PFSK-1 (cell line): ENCODE measurements around the gene NOTUM.

Source experiments
- FOXP2 ChIP-seq: optimal IDR thresholded peaks from 2 replicates; pipeline ENCODE3; 2011; ENCODE audit warnings: borderline replicate concordance, control low read depth, inconsistent platforms; ENCODE audit not compliant: insufficient read depth; ENCODE audit errors: extremely low read length, extremely low read depth
- POLR2AphosphoS5 ChIP-seq: IDR thresholded peaks from 2 replicates; pipeline ENCODE4 v1.6.1; 2012; ENCODE audit warnings: low read depth, mild to moderate bottlenecking, control low read depth, low read length, moderate library complexity
- REST ChIP-seq, 2 experiments: IDR thresholded peaks; 2 replicates each; pipeline versions ENCODE4 v1.6.1 to v1.8.0; 2011 to 2012; ENCODE audit warnings: low read depth in 2 of 2, low read length in 2 of 2, control low read depth in 1 of 2, inconsistent platforms in 1 of 2, mild to moderate bottlenecking in 1 of 2, moderate library complexity in 1 of 2; ENCODE audit not compliant: insufficient read depth in 1 of 2
- SIN3A ChIP-seq: IDR thresholded peaks from 2 replicates; pipeline ENCODE4 v1.6.1; 2012; ENCODE audit warnings: mild to moderate bottlenecking, low read length, moderate library complexity, borderline replicate concordance; ENCODE audit not compliant: insufficient read depth
- TAF1 ChIP-seq: IDR thresholded peaks from 2 replicates; pipeline ENCODE4 v1.6.1; 2012; ENCODE audit warnings: low read length, control low read depth, borderline replicate concordance; ENCODE audit not compliant: insufficient read depth

NOTUM gene

GRCh38 chr17:81948635-81949378, 12.2 kb downstream of the NOTUM start:
- TF ChIP-seq POLR2AphosphoS5 (no peak), REST (IDR thresholded peaks at IDR 0.05; ENCODE audit: insufficient read depth in 1 of 2, low read depth in 2 of 2, low read length in 2 of 2) (no peak), FOXP2 (no peak), TAF1 (no peak), SIN3A (no peak)

DNA sequence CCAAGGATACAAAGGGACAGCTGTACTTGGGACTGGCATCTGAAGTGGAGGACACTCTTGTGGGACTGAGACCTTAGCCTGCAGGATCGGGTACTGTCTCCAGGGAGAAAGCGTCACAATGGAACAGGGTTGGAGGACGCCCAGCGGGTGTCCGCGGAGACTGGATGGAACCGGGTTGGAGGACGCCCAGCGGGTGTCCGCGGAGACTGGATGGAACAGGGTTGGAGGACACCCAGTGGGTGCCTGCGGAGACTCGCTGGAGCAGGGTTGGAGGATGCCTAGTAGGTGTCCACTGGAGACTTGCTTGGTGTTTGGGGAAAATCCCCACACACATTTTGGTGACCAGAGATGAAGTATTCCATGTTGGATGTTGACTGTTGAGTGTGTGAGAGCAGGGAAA, 13.8 kb downstream of the NOTUM start, which contains the start of gene MYADML2:
TSS of gene MYADML2 (minus strand) at position 45 of the 400 bp plus-strand sequence. CDS start 5,492 bp downstream, outside the sequence.
- TF ChIP-seq FOXP2 (no peak), TAF1 (no peak), SIN3A (no peak), REST (IDR thresholded peaks at IDR 0.05; ENCODE audit: insufficient read depth in 1 of 2, low read depth in 2 of 2, low read length in 2 of 2) (no peak), POLR2AphosphoS5 (no peak)

DNA sequence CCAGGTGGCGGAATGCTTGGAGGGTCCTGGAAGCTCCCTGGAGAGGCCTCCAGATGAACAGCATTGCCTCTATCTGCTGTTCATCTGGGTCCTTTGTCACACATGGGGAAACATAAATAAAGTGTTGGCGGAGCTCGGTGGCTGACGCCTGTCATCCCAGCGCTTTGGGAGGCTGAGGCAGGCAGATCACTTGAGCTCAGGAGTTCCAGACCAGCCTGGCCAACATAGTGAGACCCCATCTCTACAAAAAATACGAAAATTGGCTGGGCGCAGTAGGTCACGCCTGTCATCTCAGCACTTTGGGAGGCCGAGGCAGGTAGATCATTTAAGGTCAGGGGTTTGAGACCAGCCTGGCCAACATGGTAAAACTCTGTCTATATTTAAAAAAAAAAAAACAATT, 16.1 kb downstream of the NOTUM start:
- no peak for TF ChIP-seq FOXP2
- no peak for TF ChIP-seq TAF1
- no peak for TF ChIP-seq SIN3A
- TF ChIP-seq REST (IDR thresholded peaks at IDR 0.05; ENCODE audit: insufficient read depth in 1 of 2, low read depth in 2 of 2, low read length in 2 of 2) = no peak
- no peak for TF ChIP-seq POLR2AphosphoS5

- TF ChIP-seq REST (IDR thresholded peaks at IDR 0.05; ENCODE audit: insufficient read depth in 1 of 2, low read depth in 2 of 2, low read length in 2 of 2) (no peak), FOXP2 (no peak), POLR2AphosphoS5 (no peak), TAF1 (no peak), SIN3A (no peak)
Observed at GRCh38 chr17:81942167-81942553, 18.8 kb downstream of the NOTUM start.
